Esophagus squamous epithelium (tissue), 5 donors: ENCODE measurements around the gene TMC8. TPM values are rescaled to one million over a fixed set of nuclear protein-coding genes. Genes with fewer than 3 reads are reported as not detected.
"Not testable (repeated sequence)": the region's sequence is repeated elsewhere in the genome, so short reads cannot be mapped to it uniquely, and the experiment has no call there.

Source experiments
- DNase-seq: peaks from one replicate; lab custom pipeline; 2025; lab: John Stamatoyannopoulos, UW
- H3K27ac ChIP-seq, 4 donors: fragments of 200-600 bp; sonication (generic); one replicate each; pipeline ENCODE4 v1.5.1; 2016 to 2019; ENCODE audit warnings: mild to moderate bottlenecking in 1 of 4
- H3K27me3 ChIP-seq, 4 donors: fragments of 200-600 bp; sonication (generic); 1 replicate in 3 of 4; 2 replicates in 1 of 4; pipeline versions ENCODE4 v1.5.1 to v1.6.0; 2017 to 2021; ENCODE audit warnings: antibody characterized with exemption in 1 of 4
- H3K36me3 ChIP-seq, 3 donors: fragments of 200-600 bp; sonication (generic); one replicate each; pipeline ENCODE4 v1.5.1; 2016 to 2019
- H3K4me1 ChIP-seq, 3 donors: fragments of 200-600 bp; sonication (generic); one replicate each; pipeline ENCODE4 v1.5.1; 2017 to 2019
- H3K4me3 ChIP-seq, 4 donors: fragments of 200-600 bp; sonication (generic); 1 replicate in 3 of 4; 2 replicates in 1 of 4; pipeline ENCODE4 v1.5.1; 2016 to 2019; ENCODE audit warnings: mild to moderate bottlenecking in 2 of 4, moderate library complexity in 1 of 4
- H3K9me3 ChIP-seq, 3 donors: fragments of 200-600 bp; sonication (generic); one replicate each; pipeline ENCODE4 v1.5.1; 2016 to 2019
- POLR2A ChIP-seq, 4 donors: fragments of 450-650 bp; IDR thresholded peaks; one replicate each; pipeline ENCODE4 v1.6.1; 2017; ENCODE audit warnings: antibody characterized with exemption in 4 of 4, mild to moderate bottlenecking in 4 of 4, moderate library complexity in 3 of 4
- WGBS, 2 donors: methylation state at CpG; one replicate each; pipeline ENCODE4 v1.1.5; 2018; 5-methylcytosine and 5-hydroxymethylcytosine counted together
- intact Hi-C: fragments of 100-400 bp; cut with DNase I; formaldehyde crosslinking; loops from one replicate; pipeline ENCODE4 v1.15.0; 2022
- total RNA-seq, 4 donors: library from RNA; depleted of rRNA; stranded (reverse); fragments of >200 nt; gene quantifications; one replicate each; pipeline ENCODE4 v1.1.0, GENCODE V29; 2016
- TF ChIP-seq, protein P1 (sequence below), 6 experiments: fragments of 450-650 bp in 4 of 6; fragments of 200-600 bp in 2 of 6; sonication (generic) in 2 of 6; IDR thresholded peaks; one replicate each; pipeline ENCODE4 v1.5.1; 2016 to 2019; ENCODE audit warnings: antibody characterized with exemption in 6 of 6, mild to moderate bottlenecking in 4 of 6, moderate library complexity in 4 of 6
- donor health status: DM: yes; HTN: yes; CAD: no.

Gene TMC8
- total RNA-seq, 4 donors from 2014 or later = 1.00 to 5.7 (median 1.5) TPM

DNA sequence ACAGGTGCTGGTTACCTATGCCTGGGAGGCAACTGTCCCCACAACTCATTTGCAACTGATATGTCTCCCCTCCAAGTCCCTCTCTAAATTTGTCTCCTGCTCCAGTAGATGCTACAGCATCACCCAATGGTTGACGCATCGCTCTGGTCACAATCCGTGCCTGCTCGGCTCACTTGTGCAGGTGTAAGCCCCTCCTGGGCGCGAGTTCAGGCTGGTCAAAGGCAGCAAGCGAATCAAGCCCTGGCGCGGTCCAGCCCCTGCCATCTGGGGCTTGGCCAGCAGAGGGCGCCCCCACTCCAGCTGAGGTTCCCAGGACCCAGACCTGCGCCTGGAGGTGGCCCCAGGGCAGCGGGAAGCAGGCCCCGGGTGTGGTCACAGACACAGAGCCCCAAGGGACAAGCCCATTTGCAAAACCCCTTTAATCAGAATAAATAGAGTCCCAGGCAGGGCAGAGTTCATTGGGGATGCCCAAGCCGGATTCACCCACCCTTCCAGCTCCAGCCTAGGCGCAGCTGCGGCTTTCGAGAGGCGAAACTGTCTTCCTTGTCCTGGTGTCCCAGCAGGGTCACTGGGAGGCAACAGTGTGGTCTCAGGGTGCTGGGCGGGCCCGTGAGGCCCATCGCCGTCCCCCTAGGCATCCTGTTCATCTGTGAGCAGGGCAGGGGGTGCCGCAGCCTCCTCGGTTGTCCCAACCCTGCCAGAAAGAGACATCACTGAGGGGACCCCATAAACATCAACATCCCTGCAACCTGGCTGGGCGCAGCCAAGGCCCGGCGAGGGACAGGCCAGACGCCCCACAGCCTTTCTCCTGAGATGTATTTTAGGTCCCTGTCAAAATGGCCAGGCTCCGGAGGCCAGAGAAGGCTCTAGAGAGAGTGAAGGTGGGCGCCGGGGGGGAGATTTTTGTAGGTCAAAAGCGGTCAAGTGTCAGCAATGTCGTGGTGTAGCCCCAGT lies 17.8 kb upstream of the TMC8 start:
- Histone ChIP-seq H3K4me3 (no peak overlapping the region), H3K36me3 (peaks cover 0 to 68% (median 24%) of the 10 kb centered on the region in 3 donors), H3K9me3 (no peaks in the 10 kb centered on the region), H3K4me1 (peaks cover 16 to 48% (median 19%) of the 10 kb centered on the region in 3 donors), H3K27me3 (no peaks in the 10 kb centered on the region), H3K27ac (no peak overlapping the region)
- intact Hi-C loops = loop anchor here (2.0 to 10.0 kb wide), 2 partner anchors 64 to 132 kb away; no protein-coding TSS in a partner anchor
- TF ChIP-seq, protein P1, sequence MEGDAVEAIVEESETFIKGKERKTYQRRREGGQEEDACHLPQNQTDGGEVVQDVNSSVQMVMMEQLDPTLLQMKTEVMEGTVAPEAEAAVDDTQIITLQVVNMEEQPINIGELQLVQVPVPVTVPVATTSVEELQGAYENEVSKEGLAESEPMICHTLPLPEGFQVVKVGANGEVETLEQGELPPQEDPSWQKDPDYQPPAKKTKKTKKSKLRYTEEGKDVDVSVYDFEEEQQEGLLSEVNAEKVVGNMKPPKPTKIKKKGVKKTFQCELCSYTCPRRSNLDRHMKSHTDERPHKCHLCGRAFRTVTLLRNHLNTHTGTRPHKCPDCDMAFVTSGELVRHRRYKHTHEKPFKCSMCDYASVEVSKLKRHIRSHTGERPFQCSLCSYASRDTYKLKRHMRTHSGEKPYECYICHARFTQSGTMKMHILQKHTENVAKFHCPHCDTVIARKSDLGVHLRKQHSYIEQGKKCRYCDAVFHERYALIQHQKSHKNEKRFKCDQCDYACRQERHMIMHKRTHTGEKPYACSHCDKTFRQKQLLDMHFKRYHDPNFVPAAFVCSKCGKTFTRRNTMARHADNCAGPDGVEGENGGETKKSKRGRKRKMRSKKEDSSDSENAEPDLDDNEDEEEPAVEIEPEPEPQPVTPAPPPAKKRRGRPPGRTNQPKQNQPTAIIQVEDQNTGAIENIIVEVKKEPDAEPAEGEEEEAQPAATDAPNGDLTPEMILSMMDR (IDR thresholded peaks at IDR 0.05) = peak; percentile 98 to 99 (median 99)
- peak in 1 of 4 donors; percentile 15 for TF ChIP-seq POLR2A (IDR thresholded peaks at IDR 0.05)
- no peak for DNase-seq
- 34 to 57% methylated on average over 6 to 20 of the region's 33 CpGs for whole genome bisulfite sequencing, 2 donors

DNA sequence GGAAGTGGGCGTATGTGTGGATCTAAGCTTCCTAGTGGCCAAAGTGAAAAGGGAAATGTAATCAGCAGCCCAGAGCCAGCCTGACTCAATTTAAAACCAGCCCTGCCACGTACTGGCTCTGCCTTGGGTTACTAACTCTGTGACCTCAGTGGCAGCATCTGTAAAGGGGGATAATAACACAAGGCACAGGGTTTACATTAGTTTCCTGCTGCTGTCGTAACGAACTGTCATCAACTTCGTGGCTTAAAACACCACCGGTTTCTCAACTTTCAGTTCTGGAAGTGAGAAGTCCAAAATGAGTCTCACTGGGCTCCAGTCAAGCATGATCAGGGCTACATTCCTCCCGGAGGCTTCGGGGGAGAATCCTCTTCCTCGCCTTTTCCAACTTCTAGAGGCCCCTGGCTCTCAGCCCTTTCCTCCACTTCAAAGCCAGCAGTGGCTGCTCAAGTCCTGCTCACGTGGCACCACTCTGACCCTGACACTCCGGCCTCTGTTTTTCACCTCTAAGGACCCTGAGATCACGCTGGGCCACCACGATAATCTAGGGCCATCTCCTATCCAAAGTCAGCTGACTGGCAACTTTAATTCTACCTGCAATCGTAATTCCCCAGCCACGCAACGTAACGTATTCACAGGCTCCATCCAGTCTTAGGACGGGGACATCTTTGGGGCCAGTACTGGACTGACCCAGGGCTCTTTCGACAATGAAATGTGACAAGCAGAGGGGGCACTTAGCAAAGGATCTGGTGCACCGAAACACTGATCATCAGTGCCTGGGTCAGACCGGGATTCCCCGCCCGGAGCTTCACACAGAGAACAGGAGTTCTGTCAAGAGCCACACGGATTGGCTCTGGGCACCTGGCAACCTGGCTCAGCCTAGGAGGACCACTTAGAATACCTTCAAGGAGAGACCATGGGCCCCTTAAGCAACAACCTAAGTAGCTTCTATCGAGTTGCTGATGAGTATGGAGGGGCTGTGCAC lies 16.5 kb upstream of the TMC8 start:
- peaks cover 0 to 65% (median 21%) of the 10 kb centered on the region in 3 donors for H3K36me3 ChIP-seq
- DNase-seq = no peak
- TF ChIP-seq POLR2A (IDR thresholded peaks at IDR 0.05) = no peak
- TF ChIP-seq, protein P1 (IDR thresholded peaks at IDR 0.05) = peak in 1 of 6 experiments; percentile 18
- H3K27me3 ChIP-seq = no peaks in the 10 kb centered on the region
- intact Hi-C loops = loop anchor here (2.0 to 10.0 kb wide), 2 partner anchors 63 to 131 kb away; no protein-coding TSS in a partner anchor
- H3K4me3 ChIP-seq = no peak overlapping the region
- 71 to 77% methylated on average over 15 to 24 of the region's 25 CpGs for WGBS, 2 donors
- no peaks in the 10 kb centered on the region for H3K9me3 ChIP-seq
- peaks cover 16 to 47% (median 19%) of the 10 kb centered on the region in 3 donors for H3K4me1 ChIP-seq
- peak overlapping the region in 1 of 4 donors; percentile 29 for H3K27ac ChIP-seq

DNA sequence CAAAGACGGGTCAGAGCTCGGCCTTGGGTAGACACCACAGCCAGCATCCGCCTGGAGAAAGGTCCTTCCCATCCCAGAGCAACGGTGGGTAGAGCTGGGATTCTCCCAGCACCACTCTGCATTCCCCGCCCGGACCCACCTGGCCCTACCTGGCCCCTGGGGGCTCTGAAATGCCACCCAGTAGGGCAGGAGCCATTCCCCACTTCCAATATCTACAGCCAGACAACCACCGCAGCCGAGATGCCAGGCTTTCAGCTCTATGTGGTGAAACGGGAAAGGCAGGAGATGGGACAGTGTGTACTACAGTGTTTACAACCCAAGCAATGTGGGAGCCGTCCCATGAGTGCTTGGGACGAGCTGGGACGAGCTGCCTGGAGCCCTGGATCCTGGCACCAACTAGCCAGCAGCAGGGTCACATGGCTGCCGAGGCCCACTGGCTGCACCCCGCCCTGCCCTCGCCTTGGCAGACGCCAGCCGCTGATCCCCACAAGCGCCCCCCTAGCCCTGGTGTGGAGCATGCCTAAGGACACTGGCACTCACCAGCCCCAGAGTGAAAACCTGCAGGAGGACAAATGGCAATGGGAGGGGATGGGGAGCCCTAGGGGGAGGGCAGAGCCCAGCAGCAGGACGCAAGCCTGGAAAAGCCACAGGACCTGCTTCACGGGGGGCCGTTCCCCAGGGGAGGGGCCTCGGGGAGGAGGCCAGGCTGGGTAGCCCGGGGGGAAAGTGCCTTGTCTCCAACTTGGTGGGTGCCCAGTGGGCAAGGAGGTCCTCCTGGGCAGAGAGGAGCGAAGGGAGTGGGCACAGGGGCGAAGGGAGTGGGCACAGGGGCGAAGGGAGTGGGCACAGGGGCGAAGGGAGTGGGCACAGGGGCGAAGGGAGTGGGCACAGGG lies 15.5 kb upstream of the TMC8 start:
- no peak for DNase-seq
- H3K4me3 ChIP-seq = no peak overlapping the region
- no peak for TF ChIP-seq POLR2A (IDR thresholded peaks at IDR 0.05)
- TF ChIP-seq, protein P1 (IDR thresholded peaks at IDR 0.05) = no peak
- H3K27me3 ChIP-seq = no peaks in the 10 kb centered on the region
- no peaks in the 10 kb centered on the region for H3K9me3 ChIP-seq
- H3K27ac ChIP-seq = peak overlapping the region in 1 of 4 donors; percentile 29
- H3K36me3 ChIP-seq = peaks cover 0 to 63% (median 16%) of the 10 kb centered on the region in 3 donors
- intact Hi-C loops = loop anchor here (10.0 kb wide), 1 partner anchor 130 kb away; no protein-coding TSS in a partner anchor
- WGBS, 2 donors = 40 to 61% methylated on average over 9 to 12 of the region's 28 CpGs
- H3K4me1 ChIP-seq = peaks cover 16 to 47% (median 19%) of the 10 kb centered on the region in 3 donors

DNA sequence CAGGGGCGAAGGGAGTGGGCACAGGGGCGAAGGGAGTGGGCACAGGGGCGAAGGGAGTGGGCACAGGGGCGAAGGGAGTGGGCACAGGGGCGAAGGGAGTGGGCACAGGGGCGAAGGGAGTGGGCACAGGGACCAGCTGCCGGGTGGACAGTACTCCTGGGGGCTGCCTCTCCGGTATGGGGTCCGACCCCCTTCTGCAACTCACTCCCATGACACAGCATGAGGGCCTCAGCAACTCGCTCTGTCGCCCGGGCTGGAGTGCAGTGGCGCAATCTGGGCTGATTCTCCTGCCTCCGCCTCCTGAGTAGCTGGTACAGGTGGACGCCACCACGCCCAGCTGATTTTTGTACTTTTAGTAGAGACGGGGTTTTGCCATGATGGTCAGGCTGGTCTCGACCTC lies 14.8 kb upstream of the TMC8 start:
- whole genome bisulfite sequencing, 2 donors = 88 to 96% methylated on average over 5 to 14 of the region's 18 CpGs

More for the DNA sequence above, 14.8 kb upstream of the TMC8 start:
- H3K36me3 ChIP-seq = peaks cover 0 to 63% (median 11%) of the 10 kb centered on the region in 3 donors
- not testable (repeated sequence) for DNase-seq, H3K9me3 ChIP-seq, H3K4me3 ChIP-seq, H3K27me3 ChIP-seq, H3K27ac ChIP-seq
- intact Hi-C loops = loop anchor here (10.0 kb wide), 1 partner anchor 129 kb away; no protein-coding TSS in a partner anchor
- peaks cover 16 to 47% (median 19%) of the 10 kb centered on the region in 3 donors for H3K4me1 ChIP-seq
